ENCODE data around the gene NDUFB5. TPM values are rescaled to one million over a fixed set of nuclear protein-coding genes. Genes with fewer than 3 reads are reported as not detected.

The NDUFB5 gene
- polyA plus RNA-seq, 1 of the 3 experiments (the other 2 are of a cell fraction): 35.3 TPM

DNA sequence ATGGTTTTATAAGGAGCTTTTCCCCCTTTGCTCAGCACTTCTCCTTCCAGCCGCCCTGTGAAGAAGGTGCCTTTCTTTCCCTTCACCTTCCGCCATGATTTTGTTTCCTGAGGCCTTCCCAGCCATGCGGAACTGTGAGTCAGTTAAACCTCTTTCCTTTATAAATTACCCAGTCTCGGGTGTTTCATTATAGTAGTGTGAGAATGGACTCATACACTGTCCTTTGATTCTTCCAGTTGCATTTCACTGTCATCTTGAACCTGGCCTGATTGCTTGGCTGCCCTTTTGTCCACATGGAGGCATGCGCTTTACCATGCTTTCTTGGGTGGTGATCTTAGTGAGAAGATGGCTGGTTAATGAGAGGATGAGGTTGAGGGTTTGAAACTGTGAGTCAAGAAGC, 71.5 kb downstream of the NDUFB5 start:
- TF ChIP-seq, protein P1, sequence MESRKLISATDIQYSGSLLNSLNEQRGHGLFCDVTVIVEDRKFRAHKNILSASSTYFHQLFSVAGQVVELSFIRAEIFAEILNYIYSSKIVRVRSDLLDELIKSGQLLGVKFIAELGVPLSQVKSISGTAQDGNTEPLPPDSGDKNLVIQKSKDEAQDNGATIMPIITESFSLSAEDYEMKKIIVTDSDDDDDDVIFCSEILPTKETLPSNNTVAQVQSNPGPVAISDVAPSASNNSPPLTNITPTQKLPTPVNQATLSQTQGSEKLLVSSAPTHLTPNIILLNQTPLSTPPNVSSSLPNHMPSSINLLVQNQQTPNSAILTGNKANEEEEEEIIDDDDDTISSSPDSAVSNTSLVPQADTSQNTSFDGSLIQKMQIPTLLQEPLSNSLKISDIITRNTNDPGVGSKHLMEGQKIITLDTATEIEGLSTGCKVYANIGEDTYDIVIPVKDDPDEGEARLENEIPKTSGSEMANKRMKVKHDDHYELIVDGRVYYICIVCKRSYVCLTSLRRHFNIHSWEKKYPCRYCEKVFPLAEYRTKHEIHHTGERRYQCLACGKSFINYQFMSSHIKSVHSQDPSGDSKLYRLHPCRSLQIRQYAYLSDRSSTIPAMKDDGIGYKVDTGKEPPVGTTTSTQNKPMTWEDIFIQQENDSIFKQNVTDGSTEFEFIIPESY (IDR thresholded peaks at IDR 0.05; ENCODE audit: borderline replicate concordance, low read depth): no peak
- Histone ChIP-seq H3K9me2 (no peaks in the 10 kb centered on the region), H3K4me1 (ENCODE audit: control insufficient read depth in 1 of 2, insufficient read depth in 2 of 2, low read depth in 1 of 2, low read length in 1 of 2) (peaks cover 2 to 5% of the 10 kb centered on the region in 2 experiments; a peak in 2 of 4 replicates), H3K9me3 (no peaks in the 10 kb centered on the region), H3K27me3 (ENCODE audit: insufficient read depth) (no peaks in the 10 kb centered on the region), H3K4me2 (no peak overlapping the region), H3K9ac (no peak overlapping the region), H4K20me1 (ENCODE audit: insufficient read depth) (peaks cover 33% of the 10 kb centered on the region), H3K4me3 (ENCODE audit: low read depth in 2 of 2, low read length in 1 of 2) (no peak overlapping the region), H3K79me2 (ENCODE audit: insufficient read depth) (peaks cover 97% of the 10 kb centered on the region), H3K36me3 (replicated peaks in 1 of 2; ENCODE audit: control insufficient read depth in 1 of 2, insufficient read depth in 2 of 2, low read length in 1 of 2) (peaks cover 0 to 4% of the 10 kb centered on the region in 2 experiments), H2AFZ (ENCODE audit: low read depth) (no peak overlapping the region), H3K27ac (ENCODE audit: low read depth in 2 of 2, low read length in 1 of 2) (no peak overlapping the region), H3F3A (replicated peaks; ENCODE audit: insufficient read depth) (peaks cover 10% of the 10 kb centered on the region)
- POLR2A ChIA-PET: no interaction called here
- CTCF ChIA-PET: interaction anchor here (1.1 kb wide), 1 partner anchor 58 kb away, joined by 3 read pairs; no protein-coding TSS in a partner anchor
- DNase-seq: no peak
- WGBS (ENCODE audit: low lambda C conversion rate): 98% methylated on average over 5 of the region's 5 CpGs

Small RNAs within 50 kb of the gene (small RNA-seq; reads per million reads assigned to genes)
- gene AC090425.1 (0 reads per million in 7 experiments), gene RF01210 (0 reads per million in 7 experiments)

Other genes starting within 250 kb of the NDUFB5 start
- gene GNB4, start 153.3 kb upstream of the NDUFB5 start, polyA plus RNA-seq (2012; rRNA removed): 8.7 and 12.9 TPM in 2 replicates
- gene ACTL6A, start 41.9 kb upstream of the NDUFB5 start, polyA plus RNA-seq (2012; rRNA removed): 82.0 and 87.7 TPM in 2 replicates
- gene MRPL47, start 156 bp upstream of the NDUFB5 start, polyA plus RNA-seq (2012; rRNA removed): 37.8 and 44.3 TPM in 2 replicates
- gene USP13, start 48.2 kb downstream of the NDUFB5 start, polyA plus RNA-seq (2012; rRNA removed): 7.7 and 8.2 TPM in 2 replicates